AML-193 (cell line): ENCODE results near the gene CD300LD.
A peak's percentile ranks its signal among the peaks of the same experiment; 100 is the strongest.
"Not testable (repeated sequence)": the region's sequence is repeated elsewhere in the genome, so short reads cannot be mapped to it uniquely, and the experiment has no call there.

Source experiments
- DNase-seq, 2 experiments: peaks; one replicate each; lab custom pipeline; 2025; lab: John Stamatoyannopoulos, UW

CD300LD gene

GRCh38 chr17:74571621-74572270 is 20.3 kb downstream of the CD300LD start:
- DNase-seq: no peak

DNA sequence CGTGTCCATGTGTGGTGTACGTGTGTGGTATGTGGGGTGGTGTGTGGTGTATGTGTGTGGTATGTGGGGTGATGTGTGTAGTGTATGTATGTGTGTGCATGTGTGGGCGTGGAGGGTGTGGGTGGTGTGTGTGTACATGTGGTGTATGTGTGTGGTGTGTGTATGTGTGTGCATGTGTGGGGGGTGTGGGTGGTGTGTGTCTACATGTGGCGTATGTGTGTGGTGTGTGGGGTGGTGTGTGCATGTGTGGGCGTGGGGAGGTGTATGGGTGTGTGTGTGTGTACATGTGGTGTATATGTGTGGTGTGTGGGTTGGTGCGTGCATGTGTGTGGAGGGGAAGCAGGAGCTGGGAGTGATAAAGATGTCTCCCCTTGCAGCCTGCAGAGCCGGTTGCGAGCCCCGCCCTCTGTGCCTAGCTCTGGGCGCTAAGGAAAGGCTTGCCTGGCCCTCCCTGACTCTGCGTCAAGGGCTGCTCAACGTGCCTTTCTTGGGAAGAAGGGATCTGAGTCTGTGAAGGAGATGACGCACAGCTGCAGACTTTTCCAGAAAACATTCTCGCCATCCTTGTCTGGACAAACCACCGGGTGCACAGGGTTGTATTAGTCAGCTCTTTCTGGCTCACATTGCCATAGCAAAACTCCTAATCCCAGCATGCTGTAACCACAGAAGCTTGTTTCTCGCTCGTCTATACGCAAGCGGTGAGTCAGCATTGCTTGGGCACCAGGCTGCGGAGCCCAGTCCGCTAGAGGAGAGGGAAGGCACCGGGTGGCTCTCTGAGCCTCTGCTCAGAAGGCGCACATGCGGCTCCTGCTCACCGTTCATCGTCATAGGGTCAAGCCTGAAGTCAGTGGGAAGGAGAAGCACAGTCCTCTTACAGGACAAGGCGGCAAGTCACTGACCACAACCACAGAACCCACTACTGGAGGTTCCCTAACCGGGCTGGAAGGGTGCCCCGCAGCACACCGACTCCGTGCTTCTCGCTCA is 22.8 kb downstream of the CD300LD start:
- DNase-seq: peak; percentile 85 to 96

DNA sequence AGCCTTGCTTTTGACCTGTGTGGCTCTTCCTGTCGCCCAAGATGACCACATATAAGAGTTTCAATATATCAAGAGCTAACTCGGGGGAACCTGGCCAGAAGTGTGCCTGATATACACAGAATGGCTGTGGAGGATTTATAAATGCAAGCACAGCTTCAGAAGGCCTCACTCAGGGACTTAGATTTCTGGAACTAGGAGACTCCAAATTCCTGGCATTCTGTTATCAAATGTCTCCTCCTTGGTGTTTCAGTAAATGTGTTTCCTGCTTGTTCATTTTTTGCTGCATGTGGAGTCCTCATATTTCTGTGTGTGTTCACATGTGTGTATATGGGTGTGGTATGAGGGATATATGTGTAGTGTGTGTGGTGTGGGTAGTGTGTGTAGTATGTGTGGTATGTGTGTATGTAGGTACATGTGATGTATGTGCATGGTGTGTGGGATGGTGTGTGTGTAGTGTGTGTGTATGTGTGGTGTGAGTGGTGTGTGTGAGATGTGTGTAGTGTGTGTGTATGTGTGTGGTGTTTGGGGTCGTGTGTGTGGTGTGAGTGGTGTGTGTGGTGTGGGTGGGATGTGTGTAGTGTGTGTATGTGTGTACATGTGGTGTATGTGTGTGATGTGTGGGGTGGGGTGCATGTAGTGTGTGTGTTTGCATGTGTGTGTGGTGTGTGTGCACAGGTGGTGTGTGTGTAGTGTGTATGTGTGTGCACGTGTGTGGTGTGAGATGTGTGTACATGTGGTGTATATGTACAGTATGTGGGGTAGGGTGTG is 23.8 kb downstream of the CD300LD start:
- no peak for DNase-seq

GRCh38 chr17:74567397-74567796 is 24.7 kb downstream of the CD300LD start, which contains the start of gene CD300H:
TSS of gene CD300H (minus strand) at chr17:74567509.
- no peak for DNase-seq

DNA sequence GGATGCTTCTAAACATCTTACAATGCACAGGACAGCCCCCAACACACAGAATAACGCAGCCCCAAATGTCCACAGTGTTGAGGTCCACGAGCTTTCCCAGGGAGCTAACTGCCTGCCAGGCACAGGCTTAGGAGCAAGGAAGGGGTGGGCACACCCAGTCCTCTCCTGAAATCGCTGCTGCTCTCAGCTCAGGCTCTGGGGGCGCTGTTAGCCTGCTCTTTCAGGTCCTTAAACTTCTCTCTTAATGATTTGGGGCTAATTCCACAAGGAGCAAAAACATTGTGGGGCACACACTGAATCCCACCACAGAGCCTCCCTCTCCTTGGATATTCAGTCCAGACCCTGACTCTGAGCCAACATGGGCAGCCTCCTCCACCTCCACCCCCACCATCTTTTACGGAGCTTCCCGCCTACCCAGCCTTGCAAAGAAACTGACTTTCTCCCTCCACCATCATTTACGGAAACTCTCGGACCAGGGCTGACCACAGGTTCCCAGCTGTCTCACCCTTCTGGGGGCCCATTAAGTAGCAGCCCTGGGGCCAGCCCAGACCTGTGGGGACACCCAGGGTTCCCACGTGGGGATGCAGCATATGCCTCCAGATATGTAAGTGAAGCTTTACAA is 25.8 kb downstream of the CD300LD start:
- peak; percentile 31 to 66 for DNase-seq

- DNase-seq: no peak
These were observed 27.0 kb downstream of the CD300LD start for GRCh38 chr17:74565126-74565525.

DNA sequence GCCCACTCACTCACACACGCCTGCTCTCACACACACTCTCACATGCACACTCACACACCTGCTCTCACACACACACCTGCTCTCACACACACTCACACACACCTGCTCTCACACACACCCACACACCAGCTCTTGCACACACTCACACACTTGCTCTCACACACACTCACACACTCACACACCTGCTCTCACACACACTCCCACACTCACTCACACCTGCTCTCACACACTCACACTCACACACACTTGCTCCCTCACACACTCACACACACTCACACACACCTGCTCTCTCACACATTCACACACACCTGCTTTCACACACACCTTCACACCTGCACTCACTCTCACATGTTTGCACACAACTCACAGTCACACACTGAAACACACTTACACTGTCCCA is 28.7 kb downstream of the CD300LD start:
- no peak for DNase-seq

DNA sequence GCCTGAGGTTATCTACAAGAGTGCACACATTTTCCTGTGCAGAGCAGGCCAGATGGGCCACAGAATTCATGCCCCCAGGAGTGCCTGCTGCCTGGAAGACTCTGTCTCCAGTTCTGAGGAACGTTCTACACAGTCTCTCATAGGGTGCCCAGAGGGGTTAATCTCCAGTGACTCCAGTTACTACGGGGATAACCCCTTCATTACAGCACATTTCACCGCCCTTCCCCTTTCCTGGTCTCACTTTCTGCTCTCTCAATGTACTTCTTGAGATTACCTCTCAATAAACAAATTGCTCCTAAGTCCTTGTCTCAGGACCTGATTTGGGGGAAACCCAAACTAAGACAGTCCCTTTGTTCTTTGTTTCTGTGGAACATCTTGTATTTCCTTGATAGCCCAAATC is 30.5 kb downstream of the CD300LD start:
- DNase-seq: no peak

DNA sequence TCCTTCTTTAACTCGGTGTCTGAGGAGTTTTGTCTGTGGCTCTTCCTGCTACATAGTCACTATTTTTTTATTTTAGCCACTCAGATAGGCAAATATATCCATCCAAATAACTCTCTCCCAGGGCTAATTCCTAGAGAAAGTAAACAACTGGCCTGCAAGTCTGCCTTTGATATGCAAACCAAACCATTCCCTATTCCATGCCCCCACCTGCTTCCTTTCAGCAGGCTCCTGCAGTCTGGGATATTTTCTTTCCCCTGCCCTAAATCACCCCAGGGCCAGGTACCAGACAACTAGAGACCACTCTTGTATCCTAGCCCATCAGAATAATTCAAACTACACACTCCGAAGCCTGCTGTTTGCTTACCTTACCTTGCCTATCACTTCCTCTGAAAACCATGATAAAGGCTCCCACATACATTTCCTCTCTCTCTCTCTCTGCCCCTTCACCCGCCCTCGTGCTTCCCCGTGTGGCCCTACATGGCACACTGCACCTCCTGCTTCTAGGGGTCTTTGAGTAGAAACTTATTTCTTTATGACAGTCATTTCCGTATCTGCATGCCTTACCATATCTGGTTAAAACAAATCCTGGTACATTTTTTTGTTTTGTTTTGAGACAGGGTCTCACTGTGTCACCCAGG is 33.1 kb downstream of the CD300LD start:
- no peak for DNase-seq

DNA sequence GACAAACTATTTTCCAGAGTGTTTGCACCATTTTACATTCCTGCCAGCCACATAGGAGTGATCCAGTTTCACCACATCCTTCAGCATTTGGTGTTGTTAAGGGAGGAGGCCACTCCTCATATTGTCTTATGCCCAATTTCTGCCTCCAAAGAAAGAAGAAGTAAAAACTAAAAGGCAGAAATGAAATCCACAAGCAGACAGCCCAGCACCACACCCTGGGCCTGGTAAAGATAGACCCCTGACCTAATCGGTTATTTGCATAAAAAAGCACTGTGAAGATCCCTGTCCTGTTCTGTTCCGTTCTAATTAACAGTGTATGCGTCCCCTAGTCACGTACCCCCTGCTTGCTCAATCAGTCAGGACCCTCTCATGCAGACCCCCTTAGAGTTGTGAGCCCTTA is 33.7 kb downstream of the CD300LD start:
- not testable (repeated sequence) for DNase-seq

- DNase-seq: no peak
These were observed 36.6 kb downstream of the CD300LD start for GRCh38 chr17:74555427-74555940.

GRCh38 chr17:74554909-74555308 is 37.2 kb downstream of the CD300LD start:
- DNase-seq: no peak

DNA sequence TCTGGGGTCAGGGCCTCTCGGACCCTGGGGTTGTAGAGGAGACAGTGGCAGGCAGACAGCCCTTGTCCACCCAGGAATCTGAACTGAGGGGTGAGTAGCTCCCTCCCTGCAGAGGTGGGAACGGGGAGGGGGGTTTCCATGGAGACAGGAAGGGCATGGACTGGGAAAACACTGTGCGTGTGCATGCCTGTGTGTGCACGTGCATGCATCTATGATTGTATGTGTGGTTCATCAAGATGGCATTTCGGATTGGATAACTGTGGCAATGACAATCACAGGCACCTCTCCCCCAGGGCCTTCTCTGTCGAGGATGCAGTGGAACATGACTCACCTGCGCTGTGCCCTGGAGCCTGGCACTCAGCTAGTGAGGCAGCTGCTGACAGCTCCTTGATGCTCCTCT is 40.0 kb downstream of the CD300LD start:
- DNase-seq: no peak

GRCh38 chr17:74550602-74551001 is 41.5 kb downstream of the CD300LD start:
- DNase-seq: no peak

DNA sequence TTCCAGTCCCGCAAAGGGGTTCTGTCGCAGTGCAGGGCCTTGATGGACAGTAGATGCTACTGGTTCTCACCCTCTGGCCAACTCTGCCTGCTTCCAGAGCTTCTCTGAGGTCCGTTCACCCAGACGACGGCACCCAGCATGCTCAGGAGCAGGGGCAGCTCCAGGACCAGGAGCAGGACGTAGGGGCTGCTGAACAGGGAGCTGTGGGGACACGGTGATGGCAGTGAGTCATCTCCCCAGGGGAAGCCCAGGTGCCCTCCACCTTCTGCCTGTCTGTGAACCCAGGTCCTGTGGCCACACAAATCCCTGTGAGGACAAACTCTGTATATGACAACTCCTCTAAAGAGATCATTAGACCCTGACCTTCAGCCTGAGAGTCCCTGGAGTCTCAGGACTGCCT is 42.7 kb downstream of the CD300LD start:
- no peak for DNase-seq

DNA sequence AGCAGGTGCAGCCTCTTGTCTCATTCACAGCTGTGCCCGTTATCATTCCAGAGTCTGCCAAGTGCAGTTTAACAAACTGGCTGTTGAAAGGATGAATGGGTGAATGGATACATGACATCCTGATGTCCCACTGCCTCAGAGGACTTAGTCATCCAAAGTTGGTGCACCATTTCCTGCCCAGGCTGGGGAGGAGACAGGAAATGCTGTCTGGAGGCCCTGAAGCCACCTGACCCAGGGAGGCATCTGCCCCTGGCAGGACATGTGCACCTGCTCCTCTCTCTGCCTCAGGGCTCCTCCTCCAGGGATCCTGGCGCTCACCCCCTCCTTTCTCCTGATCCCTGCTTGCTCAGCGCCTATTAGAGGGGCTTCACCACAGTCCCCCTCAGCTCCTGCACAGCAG is 44.3 kb downstream of the CD300LD start:
- DNase-seq: peak; percentile 50 to 64

DNA sequence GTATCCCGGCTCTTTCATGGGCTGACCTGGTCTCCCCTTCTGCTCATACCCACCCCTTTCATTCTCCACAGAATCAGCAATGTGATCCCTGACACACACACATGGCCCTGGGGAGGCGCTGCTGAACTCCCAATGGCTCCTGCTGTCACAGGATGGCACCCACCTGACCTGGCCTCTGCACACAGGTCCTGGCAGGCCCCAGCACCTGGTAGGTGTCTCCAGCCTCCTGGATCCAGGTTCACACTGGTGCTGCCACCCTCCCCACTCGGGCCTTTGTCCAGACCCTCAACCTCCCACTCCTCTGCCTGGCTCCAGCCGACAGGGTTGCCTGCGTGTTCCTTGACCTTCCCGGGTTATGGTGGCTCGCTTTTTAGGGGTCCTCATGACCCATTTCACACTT is 44.8 kb downstream of the CD300LD start:
- DNase-seq: no peak

- DNase-seq: no peak
These were observed 45.5 kb downstream of the CD300LD start for GRCh38 chr17:74546586-74546985.

GRCh38 chr17:74545843-74546230 is 46.2 kb downstream of the CD300LD start, which contains the start of gene CD300C:
TSS of gene CD300C (minus strand) at chr17:74546115. CDS start at chr17:74545782, 333 bp downstream.
- DNase-seq: peak; percentile 88 to 89

GRCh38 chr17:74544991-74545842 is 46.9 kb downstream of the CD300LD start:
- DNase-seq: peak; percentile 33 to 40
